Ishikawa (cell line): ENCODE measurements around the gene POLDIP2.

Experiments
- CEBPB ChIP-seq: IDR thresholded peaks from 2 replicates; pipeline ENCODE4 v1.6.1; 2012
- CREB1 ChIP-seq: IDR thresholded peaks from 2 replicates; pipeline ENCODE4 v1.6.1; 2012; ENCODE audit warnings: low read depth
- EGR1 ChIP-seq: IDR thresholded peaks from 2 replicates; pipeline ENCODE4 v1.6.1; 2012
- EP300 ChIP-seq: IDR thresholded peaks from 2 replicates; pipeline ENCODE4 v1.6.1; 2012; ENCODE audit warnings: borderline replicate concordance
- FOXM1 ChIP-seq: IDR thresholded peaks from 2 replicates; pipeline ENCODE4 v1.6.1; 2012; ENCODE audit warnings: low read depth, borderline replicate concordance
- MAX ChIP-seq: IDR thresholded peaks from 2 replicates; pipeline ENCODE4 v1.6.1; 2012
- NFIC ChIP-seq: IDR thresholded peaks from 2 replicates; pipeline ENCODE4 v1.6.1; 2012
- RAD21 ChIP-seq: IDR thresholded peaks from 2 replicates; pipeline ENCODE4 v1.6.1; 2012; ENCODE audit warnings: low read depth
- REST ChIP-seq: IDR thresholded peaks from 2 replicates; pipeline ENCODE4 v1.6.1; 2012; ENCODE audit warnings: low read depth, mild to moderate bottlenecking
- TAF1 ChIP-seq: IDR thresholded peaks from 2 replicates; pipeline ENCODE4 v1.6.1; 2012; ENCODE audit warnings: low read depth, mild to moderate bottlenecking
- TCF12 ChIP-seq: IDR thresholded peaks from 2 replicates; pipeline ENCODE4 v1.6.1; 2012; ENCODE audit warnings: low read depth
- TEAD4 ChIP-seq: IDR thresholded peaks from 2 replicates; pipeline ENCODE4 v1.6.1; 2012
- USF1 ChIP-seq: IDR thresholded peaks from 2 replicates; pipeline ENCODE4 v1.6.1; 2012
- YY1 ChIP-seq: IDR thresholded peaks from 2 replicates; pipeline ENCODE4 v1.6.1; 2012; ENCODE audit warnings: low read depth
- ZBTB7A ChIP-seq: IDR thresholded peaks from 2 replicates; pipeline ENCODE4 v1.6.1; 2012; ENCODE audit warnings: low read depth

Gene POLDIP2

GRCh38 chr17:28357061-28357900 lies at the start of gene POLDIP2:
Gene POLDIP2 (minus strand): TSS chr17:28357527. CDS start chr17:28357448, 79 bp downstream.
- no peak for TF ChIP-seq CEBPB
- TF ChIP-seq TEAD4: no peak
- TF ChIP-seq MAX: peak; percentile 47; the same call in 1 of the 2 replicates
- TF ChIP-seq TCF12: peak; percentile 43; the same call in 1 of the 2 replicates
- peak; percentile 90 for TF ChIP-seq TAF1
- TF ChIP-seq EGR1: peak; percentile 21; the same call in 1 of the 2 replicates
- TF ChIP-seq RAD21: no peak
- TF ChIP-seq REST: no peak
- peak; percentile 96 for TF ChIP-seq YY1
- no peak for TF ChIP-seq EP300
- peak; percentile 98 for TF ChIP-seq USF1
- TF ChIP-seq CREB1: peak; percentile 77
- TF ChIP-seq FOXM1: no peak
- no peak for TF ChIP-seq ZBTB7A

GRCh38 chr17:28406473-28406814 lies 49.1 kb upstream of the POLDIP2 start:
- TF ChIP-seq CREB1: no peak
- TF ChIP-seq TAF1: no peak
- TF ChIP-seq REST: no peak
- TF ChIP-seq USF1: no peak
- no peak for TF ChIP-seq TEAD4
- no peak for TF ChIP-seq EGR1
- TF ChIP-seq TCF12: no peak
- TF ChIP-seq MAX: no peak
- TF ChIP-seq RAD21: no peak
- no peak for TF ChIP-seq EP300
- no peak for TF ChIP-seq NFIC
- TF ChIP-seq CEBPB: no peak
- no peak for TF ChIP-seq FOXM1
- TF ChIP-seq YY1: no peak
- no peak for TF ChIP-seq ZBTB7A

GRCh38 chr17:28405632-28406472 lies 48.5 kb upstream of the POLDIP2 start, which contains the start of gene SLC46A1:
Gene SLC46A1 (minus strand): TSS chr17:28406212. CDS start chr17:28406114, 98 bp downstream.
- no peak for TF ChIP-seq FOXM1
- no peak for TF ChIP-seq EGR1
- 0 out of 2 replicates have a peak, but pooled peaks have one; percentile 35 for TF ChIP-seq NFIC
- peak; percentile 19; the same call in 1 of the 2 replicates for TF ChIP-seq TEAD4
- TF ChIP-seq CREB1: no peak
- no peak for TF ChIP-seq USF1
- TF ChIP-seq TCF12: peak; percentile 70
- TF ChIP-seq MAX: peak; percentile 73
- no peak for TF ChIP-seq EP300
- no peak for TF ChIP-seq CEBPB
- no peak for TF ChIP-seq TAF1
- no peak for TF ChIP-seq RAD21
- no peak; the same call in 1 of the 2 replicates for TF ChIP-seq YY1
- TF ChIP-seq ZBTB7A: peak; percentile 59; the same call in 1 of the 2 replicates
- TF ChIP-seq REST: 0 out of 2 replicates have a peak, but pooled peaks have one; percentile 25
